H9 (cell line): ENCODE data around the gene DKK3. TPM values are rescaled to one million over a fixed set of nuclear protein-coding genes. Genes with fewer than 3 reads are reported as not detected.

Experiments used
- DNase-seq: peaks from one replicate; pipeline ENCODE4 v3.0.0-alpha.2; 2017
- H2AFZ ChIP-seq: one replicate; pipeline ENCODE4 v1.6.1; 2013; ENCODE audit warnings: mild to moderate bottlenecking, low read length, control low read depth, moderate library complexity
- H2AK5ac ChIP-seq: 2 replicates; pipeline ENCODE4 v1.6.1; 2013; ENCODE audit warnings: low read length, control low read depth, mixed read lengths; ENCODE audit not compliant: insufficient read length
- H2BK120ac ChIP-seq: one replicate; pipeline ENCODE4 v1.6.1; 2013; ENCODE audit warnings: low read depth, mild to moderate bottlenecking, low read length, control low read depth, inconsistent platforms; ENCODE audit not compliant: poor library complexity, severe bottlenecking
- H2BK12ac ChIP-seq: 2 replicates; pipeline ENCODE4 v1.6.1; 2013; ENCODE audit warnings: low read length, control low read depth, mixed read lengths, low read depth; ENCODE audit not compliant: insufficient read length
- H2BK15ac ChIP-seq: 2 replicates; pipeline ENCODE4 v1.6.1; 2013; ENCODE audit warnings: low read depth, low read length, control low read depth
- H2BK20ac ChIP-seq: one replicate; pipeline ENCODE4 v1.6.1; 2013; ENCODE audit warnings: low read depth, mild to moderate bottlenecking, low read length, control low read depth, inconsistent platforms; ENCODE audit not compliant: poor library complexity, severe bottlenecking
- H2BK5ac ChIP-seq: 2 replicates; pipeline ENCODE4 v1.6.1; 2013; ENCODE audit warnings: low read length, control low read depth, mixed read lengths; ENCODE audit not compliant: insufficient read length
- H3K14ac ChIP-seq: 2 replicates; pipeline ENCODE4 v1.6.1; 2013; ENCODE audit warnings: low read length, control low read depth; ENCODE audit not compliant: insufficient read depth
- H3K18ac ChIP-seq: 2 replicates; pipeline ENCODE4 v1.6.1; 2013; ENCODE audit warnings: low read depth, mild to moderate bottlenecking, mixed read lengths, low read length, control low read depth; ENCODE audit not compliant: insufficient read length
- H3K23ac ChIP-seq: 2 replicates; pipeline ENCODE4 v1.6.1; 2013; ENCODE audit warnings: low read length, control low read depth, mixed read lengths, low read depth; ENCODE audit not compliant: insufficient read length
- H3K23me2 ChIP-seq: 2 replicates; pipeline ENCODE4 v1.6.1; 2013; ENCODE audit warnings: low read depth, mild to moderate bottlenecking, mixed read lengths, low read length, control low read depth; ENCODE audit not compliant: insufficient read length, poor library complexity, severe bottlenecking
- H3K27ac ChIP-seq: 2 replicates; pipeline ENCODE4 v1.5.1; 2013; ENCODE audit warnings: low read length, control low read depth, mixed read lengths, low read depth; ENCODE audit not compliant: insufficient read length
- H3K27me3 ChIP-seq: 2 replicates; pipeline ENCODE4 v1.6.1; 2013; ENCODE audit warnings: low read length, control low read depth, inconsistent platforms; ENCODE audit not compliant: insufficient read depth
- H3K4ac ChIP-seq: 2 replicates; pipeline ENCODE4 v1.6.1; 2013; ENCODE audit warnings: low read depth, mild to moderate bottlenecking, control low read depth, inconsistent platforms, low read length, moderate library complexity
- H3K4me1 ChIP-seq: 2 replicates; pipeline ENCODE4 v1.6.1; 2013; ENCODE audit warnings: low read length, control low read depth, inconsistent platforms; ENCODE audit not compliant: insufficient read depth
- H3K4me2 ChIP-seq: 2 replicates; pipeline ENCODE4 v1.6.1; 2013; ENCODE audit warnings: low read length, control low read depth, mixed read lengths; ENCODE audit not compliant: insufficient read length, insufficient read depth
- H3K56ac ChIP-seq: 2 replicates; pipeline ENCODE4 v1.6.1; 2013; ENCODE audit warnings: low read depth, mild to moderate bottlenecking, mixed read lengths, low read length, control low read depth; ENCODE audit not compliant: insufficient read length
- H3K79me1 ChIP-seq: 2 replicates; pipeline ENCODE4 v1.6.1; 2013; ENCODE audit warnings: low read depth, mild to moderate bottlenecking, moderate library complexity, low read length, control low read depth, inconsistent platforms; ENCODE audit not compliant: insufficient read depth, poor library complexity, severe bottlenecking
- H3K79me2 ChIP-seq: 2 replicates; pipeline ENCODE4 v1.6.1; 2013; ENCODE audit warnings: low read length, control low read depth, inconsistent platforms; ENCODE audit not compliant: insufficient read depth
- H3K9ac ChIP-seq: 2 replicates; pipeline ENCODE4 v1.6.1; 2013; ENCODE audit warnings: low read length, control low read depth, mixed read lengths; ENCODE audit not compliant: insufficient read length; ENCODE audit errors: extremely low read depth
- H3K9me3 ChIP-seq: one replicate; pipeline ENCODE4 v1.6.1; 2013; ENCODE audit warnings: low read depth, low read length, inconsistent platforms; ENCODE audit not compliant: control insufficient read depth
- H3T11ph ChIP-seq: one replicate; pipeline ENCODE4 v1.6.1; 2013; ENCODE audit warnings: mild to moderate bottlenecking, low read length, control low read depth, inconsistent platforms
- H4K20me1 ChIP-seq: one replicate; pipeline ENCODE4 v1.6.1; 2013; ENCODE audit not compliant: control insufficient read depth, insufficient read length, insufficient read depth
- H4K5ac ChIP-seq: 2 replicates; pipeline ENCODE4 v1.6.1; 2013; ENCODE audit warnings: low read depth, mild to moderate bottlenecking, mixed read lengths, low read length, control low read depth; ENCODE audit not compliant: insufficient read length
- H4K8ac ChIP-seq: replicated peaks from 2 replicates; pipeline ENCODE4 v1.6.1; 2013; ENCODE audit warnings: low read length, control low read depth, mixed read lengths, low read depth; ENCODE audit not compliant: insufficient read length
- H4K91ac ChIP-seq: 2 replicates; pipeline ENCODE4 v1.6.1; 2013; ENCODE audit warnings: low read depth, mild to moderate bottlenecking, moderate library complexity, mixed read lengths, low read length, control low read depth; ENCODE audit not compliant: insufficient read length
- H3K27ac Mint-ChIP-seq, 3 experiments: 2 replicates in 2 of 3; 3 replicates in 1 of 3; pipeline ENCODE4 v1.8.0; 2020 to 2021; ENCODE audit warnings: mixed read lengths in 3 of 3, mild to moderate bottlenecking in 1 of 3, moderate library complexity in 1 of 3
- H3K27me3 Mint-ChIP-seq: 2 replicates; pipeline ENCODE4 v1.8.0; 2021; ENCODE audit warnings: low read depth, mild to moderate bottlenecking, moderate library complexity, mixed read lengths
- H3K36me3 Mint-ChIP-seq, 3 experiments: 2 replicates in 2 of 3; 3 replicates in 1 of 3; pipeline ENCODE4 v1.8.0; 2020 to 2021; ENCODE audit warnings: low read depth in 3 of 3, mixed read lengths in 3 of 3; ENCODE audit not compliant: insufficient read depth in 1 of 3
- H3K4me1 Mint-ChIP-seq, 2 experiments: 2 replicates each; pipeline ENCODE4 v1.8.0; 2020; ENCODE audit warnings: mixed read lengths in 2 of 2
- H3K4me3 Mint-ChIP-seq, 2 experiments: 2 replicates in 1 of 2; 3 replicates in 1 of 2; pipeline ENCODE4 v1.8.0; 2020 to 2021; ENCODE audit warnings: mild to moderate bottlenecking in 2 of 2, mixed read lengths in 2 of 2, moderate library complexity in 1 of 2
- H3K9me3 Mint-ChIP-seq, 2 experiments: 2 replicates in 1 of 2; 3 replicates in 1 of 2; pipeline ENCODE4 v1.8.0; 2020; ENCODE audit warnings: mild to moderate bottlenecking in 2 of 2, mixed read lengths in 2 of 2, moderate library complexity in 1 of 2
- CTCF ChIP-seq: fragments of 200-600 bp; sonication (generic); conservative IDR thresholded peaks from 3 replicates; pipeline ENCODE4 v1.8.0; 2021; ENCODE audit warnings: antibody characterized with exemption, mild to moderate bottlenecking
- WGBS: extraction: QIAGEN DNeasy Blood & Tissue Kit; methylation state at CpG from one replicate; pipeline ENCODE4 v1.1.7; 2013; ENCODE audit warnings: missing lambda C conversion rate, low lambda C conversion rate, mixed read lengths; ENCODE audit not compliant: insufficient read length; ENCODE audit errors: extremely low coverage; 5-methylcytosine and 5-hydroxymethylcytosine counted together
- total RNA-seq: library from RNA; stranded (reverse); gene quantifications from 2 replicates; pipeline ENCODE4 v1.2.1, GENCODE V29; 2021

The DKK3 gene
- total RNA-seq, 1 experiment from 2014 or later, result 17.1 TPM

GRCh38 chr11:11970556-11970955 lies 37.9 kb downstream of the DKK3 start:
- Histone ChIP-seq H3K4me2 (no peak overlapping the region), H2BK5ac (no peak overlapping the region), H3K79me1 (no peaks in the 10 kb centered on the region), H3K23me2 (no peaks in the 10 kb centered on the region), H3K56ac (no peak overlapping the region), H4K8ac (no peak overlapping the region), H2BK120ac (no peak overlapping the region), H3K4me1 (no peaks in the 10 kb centered on the region; the same call in 1 of the 2 replicates), H3K9me3 (no peaks in the 10 kb centered on the region), H3K27me3 (no peaks in the 10 kb centered on the region), H3K23ac (no peak overlapping the region), H3K9ac (no peak overlapping the region), H2BK20ac (no peak overlapping the region), H3K4ac (no peak overlapping the region), H3K14ac (no peak overlapping the region), H3K18ac (no peak overlapping the region), H3K27ac (no peak overlapping the region), H2BK15ac (no peak overlapping the region), H4K5ac (no peak overlapping the region), H2AK5ac (no peak overlapping the region), H2BK12ac (no peak overlapping the region), H3T11ph (no peak overlapping the region), H2AFZ (no peak overlapping the region), H4K91ac (no peak overlapping the region), H4K20me1 (no peaks in the 10 kb centered on the region), H3K79me2 (no peaks in the 10 kb centered on the region)
- no CpG with 5 or more reads among the region's 2 CpGs for WGBS
- no peak for TF ChIP-seq CTCF
- Mint-ChIP-seq H3K4me1 (peaks cover 7 to 10% of the 10 kb centered on the region in 2 experiments), H3K36me3 (peaks cover 0 to 2% (median under 1%) of the 10 kb centered on the region in 3 experiments; a peak in 3 of 7 replicates), H3K9me3 (no peaks in the 10 kb centered on the region), H3K27me3 (no peaks in the 10 kb centered on the region; the same call in 1 of the 2 replicates), H3K27ac (no peak overlapping the region; a peak in 1 of 7 replicates), H3K4me3 (no peak overlapping the region)
- DNase-seq, result no peak
